Psoas muscle (tissue), 8 donors: ENCODE results near the gene MICAL3. TPM values are rescaled to one million over a fixed set of nuclear protein-coding genes. Genes with fewer than 3 reads are reported as not detected.

Experiments used
- ATAC-seq, 4 donors: fragments of 200-7000 bp; cut with Tn5 transposase; one replicate each; pipeline ENCODE4 v1.9.1; 2020; ENCODE audit warnings: moderate library complexity in 3 of 4, mild to moderate bottlenecking in 2 of 4
- DNase-seq, 2 donors: peaks; one replicate each; pipeline ENCODE4 v3.0.0-alpha.2; 2020
- H3K27ac ChIP-seq: fragments of 200-600 bp; one replicate; pipeline ENCODE4 v1.8.0; 2022
- H3K27me3 ChIP-seq, 3 donors: fragments of 200-600 bp in 1 of 3; one replicate each; pipeline versions ENCODE4 v1.6.1 to v1.8.0; 2013 to 2022; ENCODE audit warnings: low read length in 2 of 3, mild to moderate bottlenecking in 2 of 3, moderate library complexity in 1 of 3; ENCODE audit not compliant: insufficient read depth in 3 of 3
- H3K36me3 ChIP-seq, 2 donors: fragments of 200-600 bp in 1 of 2; one replicate each; pipeline versions ENCODE4 v1.6.1 to v1.8.0; 2013 to 2022; ENCODE audit warnings: low read depth in 1 of 2, mild to moderate bottlenecking in 1 of 2, moderate library complexity in 1 of 2; ENCODE audit not compliant: insufficient read depth in 1 of 2
- H3K4me1 ChIP-seq: fragments of 200-600 bp; one replicate; pipeline ENCODE4 v1.8.0; 2022
- H3K4me3 ChIP-seq: fragments of 200-600 bp; one replicate; pipeline ENCODE4 v1.8.0; 2022; ENCODE audit warnings: mild to moderate bottlenecking
- H3K9me3 ChIP-seq: fragments of 200-600 bp; one replicate; pipeline ENCODE4 v1.8.0; 2022
- CTCF ChIP-seq: fragments of 200-600 bp; IDR thresholded peaks from one replicate; pipeline ENCODE4 v1.8.0; 2022; ENCODE audit warnings: antibody characterized with exemption
- whole genome bisulfite sequencing, 3 donors: extraction: QIAGEN DNeasy Blood & Tissue Kit; methylation state at CpG; one replicate each; pipeline versions ENCODE4 v1.1.6 to v1.1.7; 2013; 5-methylcytosine and 5-hydroxymethylcytosine counted together
- intact Hi-C, 2 donors: fragments of 100-400 bp; cut with DNase I; formaldehyde crosslinking; loops; one replicate each; pipeline versions ENCODE4 v1.11.0 to v1.14.2; 2022
- polyA plus RNA-seq, 3 donors: library from polyadenylated mRNA; stranded (reverse); fragments of 200-250 nt; gene quantifications; one replicate each; pipeline ENCODE4 v1.2.3, GENCODE V29; 2013
- total RNA-seq, 4 donors: library from RNA; stranded (reverse); fragmentation: NEBNext Ultra II Directional in 2 of 4; extraction: Animal tissue kit (Norgen Biotek cat#: 25700) in 2 of 4; gene quantifications; one replicate each; pipeline versions ENCODE4 v1.2.1 to v1.2.4, GENCODE V29; 2021 to 2023
- donor health status: healthy with polysubstance abuse.
- donor health status: DM: no; HTN: no; CAD: no; lungs with moderate emphysema.
- donor health status: Bipolar disorder and iron deficiency.
- donor health status: healthy.
- donor health status: DM: yes; HTN: yes; CAD: no.
- donor health status: DM: no; HTN: no; CAD: no.
- donor health status: DM: no; HTN: no; CAD: no.
- donor health status: DM: yes; HTN: yes; CAD: no.

MICAL3 gene
- total and polyA plus RNA-seq, 7 donors: 2.1 to 38.3 (median 15.5) TPM

GRCh38 chr22:17844150-17844549 is 180.2 kb downstream of the MICAL3 start:
- TF ChIP-seq CTCF: no peak
- no peaks in the 10 kb centered on the region for H3K9me3 ChIP-seq
- ATAC-seq (no peak), DNase-seq (no peak)
- no peak overlapping the region for H3K4me3 ChIP-seq
- no peak overlapping the region for H3K27ac ChIP-seq
- H3K27me3 ChIP-seq: no peaks in the 10 kb centered on the region
- intact Hi-C loops: no loop called here
- H3K4me1 ChIP-seq: peaks cover 33% of the 10 kb centered on the region
- peaks cover 0 to 22% of the 10 kb centered on the region in 2 donors for H3K36me3 ChIP-seq
- 56 to 62% (median 59%) methylated on average over 5 of the region's 5 CpGs for WGBS, 3 donors

- intact Hi-C loops: no loop called here
- 89 to 94% (median 94%) methylated on average over 18 to 20 of the region's 20 CpGs for WGBS, 3 donors
Measured at GRCh38 chr22:17842386-17842785, 182.0 kb downstream of the MICAL3 start.

GRCh38 chr22:17841836-17842235 is 182.5 kb downstream of the MICAL3 start:
- DNase-seq (no peak), ATAC-seq (no peak)
- Histone ChIP-seq H3K27ac (no peak overlapping the region), H3K27me3 (no peaks in the 10 kb centered on the region), H3K4me1 (peaks cover 31% of the 10 kb centered on the region), H3K36me3 (peaks cover 0 to 43% of the 10 kb centered on the region in 2 donors), H3K4me3 (no peak overlapping the region), H3K9me3 (no peaks in the 10 kb centered on the region)
- TF ChIP-seq CTCF: no peak
- WGBS, 3 donors: 94 to 98% (median 95%) methylated on average over 14 to 16 of the region's 16 CpGs
- intact Hi-C loops: no loop called here

More at GRCh38 chr22:17842386-17842785, 182.0 kb downstream of the MICAL3 start:
- H3K27me3 ChIP-seq: no peaks in the 10 kb centered on the region
- DNase-seq (no peak), ATAC-seq (no peak)
- H3K27ac ChIP-seq: no peak overlapping the region
- TF ChIP-seq CTCF: no peak
- no peaks in the 10 kb centered on the region for H3K9me3 ChIP-seq
- peaks cover 31% of the 10 kb centered on the region for H3K4me1 ChIP-seq
- no peak overlapping the region for H3K4me3 ChIP-seq
- peaks cover 0 to 37% of the 10 kb centered on the region in 2 donors for H3K36me3 ChIP-seq

GRCh38 chr22:17838180-17838865 is 186.0 kb downstream of the MICAL3 start:
- no peaks in the 10 kb centered on the region for H3K27me3 ChIP-seq
- 76 to 91% (median 80%) methylated on average over 13 of the region's 13 CpGs for WGBS, 3 donors
- intact Hi-C loops: no loop called here
- no peaks in the 10 kb centered on the region for H3K9me3 ChIP-seq
- H3K27ac ChIP-seq: no peak overlapping the region
- no peak overlapping the region for H3K4me3 ChIP-seq
- H3K36me3 ChIP-seq: peaks cover 0 to 44% of the 10 kb centered on the region in 2 donors
- DNase-seq: no peak
- no peak for ATAC-seq
- H3K4me1 ChIP-seq: peaks cover 34% of the 10 kb centered on the region
- TF ChIP-seq CTCF: no peak
